T-cell (primary cell): Measurements from ENCODE around the gene PARG. TPM values are rescaled to one million over a fixed set of nuclear protein-coding genes. Genes with fewer than 3 reads are reported as not detected.
"Not testable (repeated sequence)": the region's sequence is repeated elsewhere in the genome, so short reads cannot be mapped to it uniquely, and the experiment has no call there.

Source experiments
- ATAC-seq, 4 experiments: fragments of 200-7000 bp in 3 of 4; fragments of 150-1000 bp in 1 of 4; cut with Tn5 transposase; replicated peaks in 1 of 4; 1 replicate in 3 of 4; 2 replicates in 1 of 4; pipeline ENCODE4 v1.10.0; 2021; ENCODE audit warnings: moderate library complexity in 3 of 4, mild to moderate bottlenecking in 2 of 4, moderate number of reproducible peaks in 1 of 4
- CTCF ChIA-PET, 2 donors: fragments of 300-600 bp; sonication (Branson Sonifier 250); formaldehyde crosslinking; loops; one replicate each; lab custom pipeline; 2022; ENCODE audit warnings: antibody characterized with exemption in 2 of 2; lab: Charles Lee
- POLR2A ChIA-PET, 2 donors: fragments of 300-600 bp; sonication (Branson Sonifier 250); formaldehyde crosslinking; loops; one replicate each; lab custom pipeline; 2022; ENCODE audit warnings: antibody characterized with exemption in 2 of 2; lab: Charles Lee
- DNase-seq, 35 experiments: peaks; one replicate each; pipeline versions ENCODE4 v3.0.0 to v3.0.0-alpha.2; 2013 to 2023
- H3K27ac ChIP-seq: one replicate; pipeline ENCODE4 v1.5.1; 2013; ENCODE audit warnings: low read length
- H3K27me3 ChIP-seq, 2 experiments: replicated peaks in 1 of 2; 1 replicate in 1 of 2; 2 replicates in 1 of 2; pipeline versions ENCODE4 v1.6.1 to v1.7.0; 2013; ENCODE audit warnings: low read length in 1 of 2, mixed read lengths in 1 of 2; ENCODE audit not compliant: control insufficient read depth in 2 of 2, insufficient read depth in 2 of 2; ENCODE audit errors: extremely low read depth in 1 of 2
- H3K36me3 ChIP-seq, 2 donors: 1 replicate in 1 of 2; 2 replicates in 1 of 2; pipeline versions ENCODE4 v1.6.1 to v1.7.0; 2013; ENCODE audit warnings: low read length in 1 of 2; ENCODE audit not compliant: control insufficient read depth in 2 of 2, insufficient read depth in 1 of 2; ENCODE audit errors: extremely low read depth in 1 of 2
- H3K4me1 ChIP-seq, 2 experiments: 1 replicate in 1 of 2; 2 replicates in 1 of 2; pipeline versions ENCODE4 v1.6.1 to v1.7.0; 2013; ENCODE audit warnings: low read length in 2 of 2, mixed read lengths in 1 of 2; ENCODE audit not compliant: insufficient read depth in 2 of 2, control insufficient read depth in 1 of 2; ENCODE audit errors: extremely low read depth in 1 of 2
- H3K4me3 ChIP-seq, 2 donors: 1 replicate in 1 of 2; 2 replicates in 1 of 2; pipeline versions ENCODE4 v1.5.1 to v1.7.0; 2013; ENCODE audit warnings: mild to moderate bottlenecking in 2 of 2, low read length in 1 of 2, moderate library complexity in 1 of 2; ENCODE audit not compliant: control insufficient read depth in 1 of 2; ENCODE audit errors: extremely low read depth in 1 of 2
- H3K9me3 ChIP-seq: 2 replicates; pipeline ENCODE4 v1.7.0; 2013
- H3K27ac Mint-ChIP-seq, 2 donors: one replicate each; pipeline ENCODE4 v1.8.0; 2020 to 2021; ENCODE audit warnings: mild to moderate bottlenecking in 2 of 2, mixed read lengths in 2 of 2
- H3K27me3 Mint-ChIP-seq, 2 donors: one replicate each; pipeline ENCODE4 v1.8.0; 2021 to 2022; ENCODE audit warnings: mixed read lengths in 2 of 2
- H3K36me3 Mint-ChIP-seq: one replicate; pipeline ENCODE4 v1.8.0; 2021; ENCODE audit warnings: mixed read lengths
- H3K4me1 Mint-ChIP-seq, 3 donors: one replicate each; pipeline ENCODE4 v1.8.0; 2020 to 2022; ENCODE audit warnings: mixed read lengths in 3 of 3, mild to moderate bottlenecking in 1 of 3
- H3K4me3 Mint-ChIP-seq, 3 donors: one replicate each; pipeline ENCODE4 v1.8.0; 2020 to 2022; ENCODE audit warnings: mild to moderate bottlenecking in 3 of 3, mixed read lengths in 3 of 3, moderate library complexity in 3 of 3
- H3K9me3 Mint-ChIP-seq, 3 donors: one replicate each; pipeline ENCODE4 v1.8.0; 2020 to 2022; ENCODE audit warnings: mixed read lengths in 3 of 3
- WGBS: methylation state at CpG from one replicate; pipeline ENCODE4 v1.1.5; 2013; ENCODE audit warnings: missing lambda C conversion rate; ENCODE audit not compliant: insufficient coverage; 5-methylcytosine and 5-hydroxymethylcytosine counted together
- total RNA-seq, 35 experiments: library from RNA in 6 of 35; stranded (reverse) in 6 of 35; fragments of 120-200 nt in 1 of 35; gene quantifications; one replicate each; pipeline versions ENCODE4 v1.2.1 to v1.2.4 and lab custom pipeline; 2013 to 2026

The PARG gene
- total RNA-seq, 5 donors from 2014 or later (not counting 1 experiment from before 2014, with no cell fraction given), result 30.2 to 34.8 (median 32.8) TPM

DNA sequence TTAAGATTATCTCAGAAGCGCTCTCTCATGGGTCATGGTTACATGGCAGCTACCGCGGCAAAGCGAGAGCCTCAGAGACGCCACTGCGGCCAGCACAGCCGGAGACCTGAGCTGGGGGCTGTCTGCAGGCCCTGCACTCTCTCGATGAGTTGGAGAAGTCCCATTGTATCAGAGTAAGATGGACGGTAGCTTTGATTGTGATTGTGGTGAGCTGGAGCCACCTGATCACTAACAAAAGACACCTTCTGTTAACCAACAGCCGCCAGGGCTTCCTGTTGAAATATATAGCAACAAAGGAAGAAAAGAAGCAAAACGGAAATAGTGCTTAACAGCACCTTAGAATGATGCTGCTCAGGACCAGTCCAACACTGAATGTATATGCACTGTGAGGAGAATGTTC lies 170.8 kb downstream of the PARG start:
- H3K27me3 ChIP-seq, result peaks cover 2 to 29% of the 10 kb centered on the region in 2 experiments
- POLR2A ChIA-PET, H3K9me3 ChIP-seq, H3K36me3 Mint-ChIP-seq, CTCF ChIA-PET, H3K4me1 ChIP-seq, H3K4me3 ChIP-seq, H3K27ac Mint-ChIP-seq, H3K36me3 ChIP-seq, H3K4me1 Mint-ChIP-seq, DNase-seq, H3K27ac ChIP-seq: not testable (repeated sequence)
- Mint-ChIP-seq H3K27me3 (peaks cover 33 to 41% of the 10 kb centered on the region in 2 donors), H3K9me3 (peaks cover 5 to 10% (median 10%) of the 10 kb centered on the region in 3 donors), H3K4me3 (peak overlapping the region in 1 of 3 donors; percentile 7)
- ATAC-seq, result peak in 2 of 4 experiments; percentile 32 to 38
- WGBS, result 46% methylated on average over 2 of the region's 11 CpGs

DNA sequence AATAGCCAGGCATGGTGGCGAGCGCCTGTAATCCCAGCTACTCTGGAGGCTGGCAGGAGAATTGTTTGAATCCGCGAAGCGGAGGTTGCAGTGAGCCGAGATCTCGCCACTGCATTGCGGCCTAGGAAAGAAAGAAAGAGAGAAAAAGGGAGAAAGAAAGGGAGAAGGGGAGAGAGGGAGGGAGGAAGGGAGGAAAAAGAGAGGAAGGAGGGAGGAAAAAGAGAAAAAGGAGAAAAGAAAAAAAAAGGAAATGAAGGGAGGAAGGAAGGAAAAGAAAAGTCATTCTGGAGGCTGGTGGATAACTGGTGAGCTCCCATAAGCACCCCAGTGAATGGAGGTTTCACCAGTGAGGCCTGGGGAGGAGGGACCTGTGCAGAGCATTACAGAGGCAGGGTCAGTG lies 172.1 kb downstream of the PARG start:
- ATAC-seq, result no peak
- peaks cover 28 to 37% of the 10 kb centered on the region in 2 donors for H3K27me3 Mint-ChIP-seq
- CTCF ChIA-PET, result no interaction called here

DNA sequence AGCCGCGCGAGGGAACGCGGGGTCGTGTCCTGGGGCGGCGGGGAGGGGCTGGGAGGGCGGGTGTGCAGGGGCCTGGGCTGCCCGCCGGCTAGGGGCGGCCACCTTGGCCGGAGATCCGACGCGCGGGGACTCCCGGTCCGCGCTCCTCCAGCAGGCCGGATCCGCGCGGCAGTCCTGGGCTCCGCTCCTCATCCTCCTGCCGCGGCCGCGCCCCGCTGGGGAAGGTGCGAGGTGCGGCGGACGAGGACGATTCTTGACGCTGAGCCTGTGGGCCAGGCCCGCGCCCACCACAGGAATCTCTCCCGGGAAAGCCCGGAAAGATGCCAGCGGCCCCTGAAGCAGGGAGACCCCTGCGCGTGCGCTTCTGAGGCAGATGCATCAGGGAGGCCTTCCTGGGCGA lies 173.1 kb downstream of the PARG start:
- WGBS, result 17% methylated on average over 43 of the region's 45 CpGs
- CTCF ChIA-PET, result no interaction called here
- H3K27ac Mint-ChIP-seq, result no peak overlapping the region
- H3K9me3 Mint-ChIP-seq, result peaks cover 5 to 10% (median 10%) of the 10 kb centered on the region in 3 donors
- Histone ChIP-seq H3K36me3 (no peaks in the 10 kb centered on the region), H3K9me3 (no peaks in the 10 kb centered on the region), H3K4me1 (no peaks in the 10 kb centered on the region), H3K4me3 (no peak overlapping the region), H3K27ac (no peak overlapping the region), H3K27me3 (peaks cover 2 to 29% of the 10 kb centered on the region in 2 experiments)
- H3K4me3 Mint-ChIP-seq, result no peak overlapping the region
- POLR2A ChIA-PET, result no interaction called here
- H3K27me3 Mint-ChIP-seq, result peaks cover 28 to 41% of the 10 kb centered on the region in 2 donors
- H3K36me3 Mint-ChIP-seq, result no peaks in the 10 kb centered on the region
- H3K4me1 Mint-ChIP-seq, result peaks cover 0 to 4% (median 2%) of the 10 kb centered on the region in 3 donors
- ATAC-seq (no peak), DNase-seq (no peak)

More for the DNA sequence above, 172.1 kb downstream of the PARG start:
- H3K36me3 Mint-ChIP-seq, result no peaks in the 10 kb centered on the region
- no peak overlapping the region for H3K27ac ChIP-seq
- peaks cover 0 to 4% (median 2%) of the 10 kb centered on the region in 3 donors for H3K4me1 Mint-ChIP-seq
- no peak overlapping the region for H3K4me3 ChIP-seq
- DNase-seq, result no peak
- peaks cover 5 to 10% (median 10%) of the 10 kb centered on the region in 3 donors for H3K9me3 Mint-ChIP-seq
- no peaks in the 10 kb centered on the region for H3K9me3 ChIP-seq
- H3K27me3 ChIP-seq, result peaks cover 2 to 29% of the 10 kb centered on the region in 2 experiments
- H3K27ac Mint-ChIP-seq, result no peak overlapping the region
- no peaks in the 10 kb centered on the region for H3K4me1 ChIP-seq
- H3K36me3 ChIP-seq, result no peaks in the 10 kb centered on the region
- 96% methylated on average over 6 of the region's 8 CpGs for WGBS
- no peak overlapping the region for H3K4me3 Mint-ChIP-seq
- POLR2A ChIA-PET, result no interaction called here

DNA sequence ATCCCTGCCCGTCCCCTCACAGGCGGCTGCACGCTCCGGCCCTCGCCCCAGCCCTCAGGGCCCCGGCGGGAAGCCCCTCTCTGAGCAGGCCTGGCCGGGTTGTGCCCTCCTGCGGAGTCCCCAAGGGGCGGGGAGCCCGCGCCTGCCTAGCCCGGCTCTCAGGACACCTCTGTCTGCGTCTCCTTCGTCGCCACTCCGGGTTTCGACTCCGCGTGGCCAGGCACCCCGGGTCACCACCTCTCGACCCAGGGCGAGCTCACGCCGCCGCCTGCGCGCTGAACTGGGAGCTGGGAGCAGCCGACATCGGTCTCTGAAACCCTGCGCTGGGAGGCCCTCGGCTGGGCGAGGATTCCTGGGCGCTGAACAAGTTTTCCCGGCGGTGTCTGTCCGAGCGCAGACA lies 173.5 kb downstream of the PARG start:
- POLR2A ChIA-PET, result no interaction called here
- Mint-ChIP-seq H3K4me3 (no peak overlapping the region), H3K27me3 (peaks cover 32 to 45% of the 10 kb centered on the region in 2 donors), H3K4me1 (peaks cover 0 to 4% (median 2%) of the 10 kb centered on the region in 3 donors), H3K36me3 (no peaks in the 10 kb centered on the region), H3K9me3 (peaks cover 5 to 10% (median 10%) of the 10 kb centered on the region in 3 donors), H3K27ac (no peak overlapping the region)
- ATAC-seq (no peak), DNase-seq (no peak)
- H3K27me3 ChIP-seq, result peaks cover 3 to 29% of the 10 kb centered on the region in 2 experiments
- H3K9me3 ChIP-seq, result no peaks in the 10 kb centered on the region
- CTCF ChIA-PET, result no interaction called here
- no peak overlapping the region for H3K27ac ChIP-seq
- H3K36me3 ChIP-seq, result no peaks in the 10 kb centered on the region
- no peaks in the 10 kb centered on the region for H3K4me1 ChIP-seq
- whole genome bisulfite sequencing, result 18% methylated on average over 38 of the region's 38 CpGs
- no peak overlapping the region for H3K4me3 ChIP-seq

Other genes starting within 250 kb of the PARG start
- gene OGDHL, start 179.7 kb downstream of the PARG start, total RNA-seq, result under 1 TPM in 1 of 5 donors, not detected in 4; 0.56 TPM
- gene TIMM23B, start within 50 bp of the PARG start, total RNA-seq, result 10 to 100 TPM; 25.3 to 35.8 (median 28.1) TPM
- 10 to 100 TPM; 14.6 to 29.0 (median 21.9) TPM for gene AGAP6, start 46.4 kb upstream of the PARG start, total RNA-seq
- gene WASHC2A, start 125.9 kb upstream of the PARG start, total RNA-seq, result 10 to 100 TPM; 46.2 to 62.6 (median 55.3) TPM